GM21723 (cell line): ENCODE measurements around the gene CBLC.
"Not testable (repeated sequence)": the region's sequence is repeated elsewhere in the genome, so short reads cannot be mapped to it uniquely, and the experiment has no call there.

ENCODE experiments used
- ATAC-seq: cut with Tn5 transposase; IDR thresholded peaks from one replicate; pipeline ENCODE4 v1.9.1; 2021; ENCODE audit warnings: mild to moderate bottlenecking, moderate library complexity; ENCODE audit not compliant: unreplicated experiment

The CBLC gene

DNA sequence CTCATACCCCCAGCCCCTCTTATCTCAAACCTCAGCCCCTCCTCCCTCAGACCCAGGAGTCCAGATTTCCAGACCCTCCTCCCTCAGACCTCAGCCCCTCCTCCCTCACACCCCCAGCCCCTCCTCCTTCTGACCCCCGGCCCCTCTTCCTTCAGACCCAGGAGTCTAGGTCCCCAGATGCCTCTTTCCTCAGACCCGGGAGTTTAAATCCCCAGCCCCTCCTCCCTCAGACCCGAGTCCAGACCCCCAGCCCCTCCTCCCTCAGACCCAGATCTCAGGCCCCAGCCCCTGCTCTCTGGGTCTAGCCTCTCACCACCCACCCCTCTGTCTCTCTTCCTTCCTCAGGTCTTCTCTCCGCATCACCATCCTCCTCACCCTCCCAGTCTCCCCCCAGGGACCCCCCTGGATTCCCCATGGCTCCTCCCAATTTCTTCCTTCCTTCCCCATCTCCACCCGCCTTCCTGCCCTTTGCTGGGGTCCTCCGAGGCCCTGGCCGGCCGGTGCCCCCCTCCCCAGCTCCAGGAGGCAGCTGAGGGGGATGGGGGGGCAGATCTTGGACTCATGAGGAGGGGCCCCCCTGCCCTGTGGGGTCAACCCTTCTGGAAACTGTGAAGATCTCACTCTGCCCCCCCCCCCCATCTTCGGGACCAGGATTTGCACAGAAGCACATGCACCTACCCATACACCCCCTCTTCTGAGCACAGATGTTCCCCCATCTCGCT is 18.4 kb upstream of the CBLC start:
- ATAC-seq: no peak

DNA sequence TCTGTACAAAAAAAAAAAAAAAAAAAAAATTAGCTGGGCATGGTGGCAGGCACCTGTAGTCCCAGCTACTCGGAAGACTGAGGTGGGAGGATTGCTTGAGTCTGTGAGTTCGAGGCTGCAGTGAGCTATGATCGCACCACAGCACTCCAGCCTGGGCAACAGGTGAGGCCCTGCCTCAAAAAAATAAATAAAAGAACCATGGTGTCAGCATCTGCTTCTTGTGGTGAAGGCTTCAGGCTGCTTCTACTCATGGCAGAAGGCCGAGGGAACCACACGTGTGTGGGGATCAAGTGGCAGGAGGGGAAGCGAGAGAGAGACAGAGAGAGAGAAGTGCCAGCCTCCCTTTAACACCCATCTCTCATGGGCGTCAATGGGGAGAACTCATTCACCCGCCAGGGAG is 15.7 kb upstream of the CBLC start:
- no peak for ATAC-seq

DNA sequence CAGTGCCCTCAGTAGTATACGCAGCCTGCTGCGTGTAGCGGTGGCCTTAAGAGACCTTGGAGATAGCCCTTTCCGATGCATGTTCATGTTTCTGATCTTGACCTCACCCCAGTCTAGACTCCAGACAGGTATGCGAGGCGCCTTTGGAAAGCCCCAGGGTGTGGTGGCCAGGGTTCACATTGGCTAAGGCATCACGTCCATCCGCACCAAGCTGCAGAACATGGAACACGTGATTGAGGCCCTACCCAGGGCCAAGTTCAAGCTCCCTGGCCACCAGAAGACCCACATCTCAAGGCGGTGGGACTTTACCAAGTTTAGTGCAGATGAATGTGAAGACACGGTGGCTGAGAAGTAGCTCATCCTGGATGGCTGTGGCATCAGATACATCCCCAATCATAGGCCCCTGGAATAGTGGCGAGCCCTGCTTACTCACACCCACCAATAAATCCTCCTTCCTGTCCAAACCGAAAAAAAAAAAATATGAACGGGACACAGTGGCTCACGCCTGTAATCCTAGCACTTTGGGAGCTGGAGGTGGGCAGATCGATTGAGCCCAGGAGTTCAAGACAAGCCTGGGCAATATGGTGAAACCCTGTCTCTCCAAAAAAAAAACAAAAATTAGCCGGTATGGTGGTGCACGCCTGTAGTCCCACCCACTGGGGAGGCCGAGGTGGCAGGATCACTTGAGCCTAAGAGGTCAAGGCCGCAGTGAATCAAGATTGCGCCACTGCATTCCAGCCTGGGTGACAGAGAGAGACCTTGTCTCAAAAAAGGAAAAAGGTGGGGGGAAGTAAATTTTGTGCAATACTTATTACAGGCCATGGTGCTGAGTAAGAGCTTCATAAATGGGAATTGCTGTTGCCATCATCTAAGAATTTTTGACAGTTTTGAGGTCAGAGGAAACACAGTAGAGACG is 12.4 kb upstream of the CBLC start:
- no peak for ATAC-seq

DNA sequence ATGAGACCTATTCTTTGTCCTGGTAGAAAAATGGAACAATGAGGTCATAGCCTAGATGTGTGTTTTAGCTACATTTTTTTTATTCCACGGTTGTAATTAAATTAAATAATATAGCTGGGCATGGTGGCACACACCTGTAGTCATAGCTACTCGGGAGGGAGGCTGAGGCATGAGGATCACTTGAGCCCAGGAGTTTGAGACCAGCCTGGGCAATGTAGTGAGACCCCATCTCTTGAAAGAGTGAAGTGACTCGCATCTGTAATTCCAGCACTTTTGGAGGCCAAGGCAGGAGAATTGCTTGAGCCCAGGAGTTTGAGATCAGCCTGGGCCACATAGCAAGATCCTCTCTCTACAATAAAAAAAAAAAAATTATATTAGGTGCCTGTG is 11.7 kb upstream of the CBLC start:
- ATAC-seq: no peak

DNA sequence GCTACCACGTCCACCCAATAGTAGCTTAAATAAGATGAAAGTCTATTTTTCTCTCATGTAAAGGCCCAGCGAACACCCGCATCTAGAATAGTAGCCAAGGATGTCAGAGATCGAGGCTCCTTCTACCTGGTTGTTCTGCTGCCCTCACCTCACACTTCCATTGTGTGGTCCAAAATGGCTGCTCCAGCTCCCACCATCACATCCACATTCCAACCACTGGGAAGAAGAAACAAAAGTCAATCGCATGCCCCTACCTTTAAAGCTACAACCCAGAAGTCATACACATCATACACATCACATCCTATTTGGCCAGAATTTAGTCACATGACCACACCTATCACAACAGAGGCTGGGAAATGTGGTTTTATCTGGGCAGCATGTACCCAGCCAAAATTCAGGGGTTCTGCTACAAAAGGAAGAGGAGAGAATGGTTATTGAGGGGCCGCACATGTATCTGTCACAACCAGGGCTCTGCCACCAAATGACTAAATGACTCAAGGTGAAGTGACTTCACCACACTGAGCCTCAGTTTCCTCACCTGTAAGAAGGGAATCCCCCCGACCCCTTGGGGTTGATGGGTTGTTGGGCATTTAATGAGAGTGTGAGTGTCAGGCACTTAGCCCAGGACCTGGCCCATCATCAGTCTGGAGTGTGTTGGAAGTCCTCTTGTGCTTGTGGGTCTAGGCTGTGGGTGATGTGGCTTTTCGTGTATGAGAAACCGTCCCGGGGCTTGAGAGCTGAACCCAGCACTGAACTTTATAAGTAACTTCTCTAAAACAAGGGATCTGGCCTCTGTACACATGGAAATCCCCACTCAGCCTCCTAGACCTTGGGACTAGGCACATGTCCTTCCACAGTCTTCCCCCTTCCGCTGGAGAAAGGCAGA is 10.2 kb upstream of the CBLC start:
- no peak for ATAC-seq

DNA sequence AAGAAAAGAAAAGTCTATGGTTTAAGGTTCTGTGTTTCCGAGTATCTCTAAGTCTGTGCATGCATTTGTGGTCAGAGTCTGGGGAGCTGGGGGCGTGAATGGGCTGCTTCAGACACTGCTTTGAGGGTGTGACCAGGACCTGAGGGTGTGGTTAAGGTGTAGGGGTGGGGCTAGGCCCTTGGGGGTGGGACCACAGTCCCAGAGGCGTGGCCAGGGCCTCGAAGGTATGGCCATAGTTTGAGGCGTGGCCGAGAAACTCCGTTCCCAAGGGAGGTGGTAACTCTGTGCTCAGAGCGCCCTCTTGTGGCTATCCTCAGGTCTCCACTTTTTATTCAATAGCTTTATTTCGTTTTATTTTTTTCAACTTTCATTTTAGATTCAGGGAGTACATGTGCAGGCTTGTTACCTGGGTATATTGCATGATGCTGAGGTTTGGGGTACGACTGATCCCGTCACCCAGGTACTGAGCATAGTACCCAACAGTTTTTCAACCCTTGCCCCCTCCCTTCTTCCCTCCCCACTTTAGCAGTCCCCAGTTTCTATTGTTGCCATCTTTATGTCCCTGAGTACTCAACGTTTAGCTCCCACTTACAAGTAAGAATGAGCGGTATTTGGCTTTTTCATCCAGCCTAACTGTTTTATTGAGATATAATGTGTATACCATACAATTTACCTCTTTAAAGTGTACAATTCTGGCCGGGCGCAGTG is 7.0 kb upstream of the CBLC start:
- ATAC-seq: peak; percentile 95

DNA sequence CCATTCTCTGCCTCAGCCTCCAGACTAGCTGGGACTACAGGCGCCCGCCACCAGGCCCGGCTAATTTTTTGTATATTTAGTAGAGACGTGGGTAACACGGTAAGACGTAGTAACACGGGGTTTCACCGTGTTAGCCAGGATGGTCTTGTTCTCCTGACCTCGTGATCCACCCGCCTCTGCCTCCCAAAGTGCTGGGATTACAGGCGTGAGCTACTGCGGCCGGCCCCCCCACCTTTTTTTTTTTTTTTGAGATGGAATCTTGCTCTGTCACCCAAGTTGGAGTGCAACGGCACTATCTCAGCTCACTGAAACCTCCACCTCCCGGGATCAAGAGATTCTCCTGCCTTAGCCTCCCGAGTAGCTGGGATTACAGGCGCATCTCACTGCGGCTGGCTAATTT is 5.5 kb upstream of the CBLC start:
- not testable (repeated sequence) for ATAC-seq

DNA sequence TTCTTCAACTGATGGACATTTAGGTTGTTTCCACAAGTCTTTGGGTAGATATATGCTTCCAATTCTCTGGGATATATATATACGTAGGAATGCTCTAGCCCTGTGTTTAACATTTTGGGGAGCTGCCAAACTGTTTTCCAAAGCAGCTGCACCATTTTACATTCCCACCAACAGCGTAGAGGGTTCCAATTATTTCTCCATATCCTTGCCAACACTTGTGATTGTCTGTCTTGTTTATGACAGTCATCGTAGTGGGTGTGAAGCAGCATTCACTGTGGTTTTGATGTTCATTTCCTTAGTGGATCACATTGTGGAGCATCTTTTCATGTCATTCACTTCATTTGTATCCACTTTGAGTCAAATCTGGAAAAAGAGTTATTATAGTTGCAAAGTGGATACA is 4.7 kb upstream of the CBLC start:
- no peak for ATAC-seq

DNA sequence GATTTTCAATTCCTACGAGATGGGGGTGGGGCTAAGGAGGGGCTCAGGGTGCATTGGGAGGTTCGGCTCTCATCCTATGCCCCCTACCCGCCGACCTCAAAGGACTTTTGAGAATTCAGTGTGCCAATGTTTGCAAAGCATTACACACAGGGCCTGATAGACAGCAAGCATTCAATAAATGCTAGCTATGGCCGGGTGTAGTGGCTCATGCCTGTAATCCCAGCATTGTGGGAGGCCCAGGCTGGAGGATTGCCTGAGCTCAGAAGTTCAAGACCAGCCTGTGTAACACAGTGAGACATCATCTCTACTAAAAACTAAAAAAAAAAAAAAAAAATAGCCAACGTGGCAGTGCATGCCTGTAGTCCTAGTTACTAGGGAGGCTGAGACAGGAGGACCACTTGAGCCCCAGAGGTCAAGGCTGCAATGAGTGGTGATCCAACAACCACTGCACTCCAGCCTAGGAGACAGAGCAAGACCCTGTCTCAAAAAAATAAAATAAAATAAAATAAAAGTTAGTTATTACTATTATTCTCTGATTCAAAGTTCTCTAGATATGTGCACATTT is 1.9 kb upstream of the CBLC start:
- ATAC-seq: no peak

DNA sequence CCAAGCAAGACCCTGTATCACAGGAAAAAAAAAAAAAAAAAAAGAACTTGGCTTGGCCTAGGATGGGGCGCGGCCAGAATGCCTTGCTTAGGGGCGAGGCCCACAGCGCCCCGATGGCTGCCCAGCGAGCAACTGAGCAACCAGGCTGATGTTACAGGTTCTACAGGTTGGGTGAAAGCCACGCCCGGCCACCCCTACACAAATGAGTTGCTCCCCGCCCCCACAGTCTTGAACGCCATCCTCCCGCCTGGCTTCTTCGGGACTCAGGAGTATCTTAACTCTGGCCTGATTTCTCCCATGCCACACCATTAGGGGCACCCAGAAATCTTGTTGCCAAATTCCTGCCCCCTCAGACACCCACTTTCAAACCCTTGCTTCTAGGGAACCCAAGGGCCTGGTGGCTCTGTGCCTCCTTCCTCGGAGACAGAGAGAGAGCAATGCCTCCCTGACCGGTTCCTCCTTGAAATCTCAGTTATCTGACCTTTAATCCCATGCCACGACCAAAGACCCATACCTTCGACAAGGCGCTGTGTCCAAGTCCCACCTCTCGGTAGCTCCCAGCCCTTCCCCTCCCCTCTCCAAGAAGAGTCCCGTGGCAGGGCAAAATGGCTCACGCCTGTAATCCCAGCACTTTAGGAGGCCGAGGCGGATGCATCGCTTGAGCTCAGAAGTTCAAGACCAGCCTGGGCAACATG is 1.1 kb upstream of the CBLC start:
- ATAC-seq: no peak

DNA sequence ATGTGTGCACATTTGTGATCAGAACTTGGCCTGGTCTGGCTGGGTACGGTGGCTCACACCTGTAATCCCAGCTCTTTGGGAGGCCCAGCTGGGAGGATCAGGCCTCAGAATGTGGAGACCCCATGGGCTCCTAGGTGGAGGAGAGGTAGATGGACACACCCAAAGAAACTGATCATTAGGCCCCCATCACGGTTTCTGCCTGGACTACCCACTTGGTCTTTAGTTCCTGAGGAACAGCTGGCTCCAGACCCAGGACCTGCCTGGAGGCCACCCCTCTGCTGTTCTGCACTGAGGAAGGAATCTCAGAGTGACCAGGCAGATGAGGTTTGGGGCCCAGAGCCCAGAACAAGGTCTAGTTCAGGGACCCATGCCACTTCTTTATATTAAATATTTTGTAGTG is 1.5 kb downstream of the CBLC start:
- no peak for ATAC-seq

DNA sequence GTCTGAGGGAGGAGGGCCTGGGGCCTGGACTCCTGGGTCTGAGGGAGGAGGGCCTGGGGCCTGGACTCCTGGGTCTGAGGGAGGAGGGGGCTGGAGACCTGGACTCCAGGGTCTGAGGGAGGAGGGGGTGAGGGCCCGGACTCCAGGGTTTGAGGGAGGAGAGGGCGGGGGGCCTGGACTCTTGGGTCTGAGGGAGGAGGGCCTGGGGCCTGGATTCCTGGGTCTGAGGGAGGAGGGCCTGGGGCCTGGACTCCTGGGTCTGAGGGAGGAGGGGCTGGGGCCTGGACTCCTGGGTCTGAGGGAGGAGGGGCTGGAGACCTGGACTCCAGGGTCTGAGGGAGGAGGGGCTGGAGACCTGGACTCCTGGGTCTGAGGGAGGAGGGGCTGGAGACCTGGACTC is 4.0 kb downstream of the CBLC start:
- not testable (repeated sequence) for ATAC-seq

DNA sequence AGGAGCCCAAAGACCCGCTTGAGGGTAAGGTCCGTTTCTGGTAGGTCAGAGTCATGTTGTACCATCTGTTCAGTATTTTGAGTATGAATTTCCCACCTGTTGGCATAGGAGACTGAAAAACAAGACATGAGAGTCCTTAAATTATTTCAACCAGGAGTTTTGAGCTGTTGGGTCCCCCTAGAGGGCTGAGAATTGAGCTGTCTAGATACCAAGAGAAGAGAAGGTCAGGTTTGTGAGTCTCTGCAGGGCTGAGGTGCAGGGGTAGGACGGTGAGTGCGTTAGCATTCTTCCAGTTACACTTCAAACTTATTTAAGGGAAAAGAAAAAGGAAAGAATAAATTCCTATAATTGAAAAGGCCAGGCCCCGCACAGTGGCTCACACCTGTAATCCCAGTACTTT is 5.0 kb downstream of the CBLC start:
- no peak for ATAC-seq

DNA sequence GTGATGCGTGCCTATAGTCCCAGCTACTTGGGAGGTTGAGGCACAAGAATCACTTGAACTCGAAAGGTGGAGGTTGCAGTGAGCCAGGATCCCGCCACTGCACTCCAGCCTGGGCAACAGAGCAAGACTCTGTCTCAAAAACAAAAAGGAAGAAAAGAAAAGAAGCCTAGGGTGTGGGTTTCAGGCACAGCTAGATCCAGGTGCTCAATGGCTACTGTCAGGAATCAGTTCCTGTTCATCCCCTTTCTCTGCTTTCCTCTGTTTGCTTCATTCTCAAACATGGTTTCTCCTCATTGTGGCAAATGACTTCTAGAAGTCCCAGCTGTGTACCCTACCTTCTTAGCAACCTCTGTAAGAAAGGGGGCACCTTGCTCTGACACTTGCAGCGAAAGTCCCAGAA is 5.9 kb downstream of the CBLC start:
- no peak for ATAC-seq

DNA sequence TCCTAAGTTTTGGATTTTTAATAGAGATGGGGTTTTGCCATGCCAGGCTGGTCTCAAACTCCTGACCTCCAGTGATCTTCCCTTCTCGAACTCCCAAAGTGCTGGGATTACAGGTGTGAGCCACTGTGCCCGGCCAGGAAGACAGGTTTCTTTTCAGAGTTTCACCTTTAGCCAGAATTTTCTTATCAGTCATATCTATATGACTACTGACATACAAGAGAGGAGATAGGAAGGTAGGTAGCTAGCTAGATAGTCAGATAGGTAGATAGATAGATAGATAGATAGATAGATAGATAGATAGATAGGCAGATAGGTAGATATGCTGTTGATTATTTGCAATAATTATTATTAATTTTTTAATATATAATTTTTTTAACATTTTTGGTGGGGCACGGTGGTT is 7.6 kb downstream of the CBLC start:
- no peak for ATAC-seq

DNA sequence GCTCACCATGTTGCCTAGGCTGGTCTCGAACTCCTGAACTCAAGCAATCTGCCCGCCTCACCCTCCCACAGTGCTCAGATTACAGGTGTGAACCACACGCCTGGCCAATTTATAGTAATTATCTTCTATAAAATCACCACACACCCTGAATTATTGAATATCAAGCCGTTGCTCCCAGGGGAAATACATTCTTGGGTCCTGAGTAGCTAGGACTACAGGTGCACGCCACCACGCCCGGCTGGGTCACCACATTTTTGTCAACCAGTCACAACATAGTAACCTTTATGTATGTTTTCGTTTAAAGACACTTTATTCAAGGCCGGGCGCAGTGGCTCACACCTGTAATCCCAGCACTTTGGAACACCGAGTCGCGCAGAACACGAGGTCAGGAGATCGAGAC is 8.3 kb downstream of the CBLC start:
- ATAC-seq: no peak

DNA sequence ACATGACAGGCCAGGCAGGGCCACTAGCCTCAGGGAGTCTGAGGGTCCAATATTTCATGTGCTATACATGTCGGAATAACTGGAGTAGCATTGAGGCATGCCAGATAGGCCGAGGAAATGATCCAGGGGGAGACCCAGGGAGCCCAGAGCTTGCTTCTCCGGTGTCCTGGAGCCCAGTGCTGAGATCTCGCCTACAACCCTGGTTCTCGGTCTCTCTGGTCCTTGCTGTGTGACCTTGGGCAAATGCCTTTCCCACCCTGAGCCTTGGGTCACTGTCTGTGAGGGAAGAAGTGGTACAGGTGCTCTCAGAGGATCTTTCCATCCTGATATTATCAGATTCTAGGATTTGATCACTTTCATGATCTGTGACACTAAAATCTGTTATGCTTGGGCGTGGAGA is 11.3 kb downstream of the CBLC start:
- no peak for ATAC-seq

DNA sequence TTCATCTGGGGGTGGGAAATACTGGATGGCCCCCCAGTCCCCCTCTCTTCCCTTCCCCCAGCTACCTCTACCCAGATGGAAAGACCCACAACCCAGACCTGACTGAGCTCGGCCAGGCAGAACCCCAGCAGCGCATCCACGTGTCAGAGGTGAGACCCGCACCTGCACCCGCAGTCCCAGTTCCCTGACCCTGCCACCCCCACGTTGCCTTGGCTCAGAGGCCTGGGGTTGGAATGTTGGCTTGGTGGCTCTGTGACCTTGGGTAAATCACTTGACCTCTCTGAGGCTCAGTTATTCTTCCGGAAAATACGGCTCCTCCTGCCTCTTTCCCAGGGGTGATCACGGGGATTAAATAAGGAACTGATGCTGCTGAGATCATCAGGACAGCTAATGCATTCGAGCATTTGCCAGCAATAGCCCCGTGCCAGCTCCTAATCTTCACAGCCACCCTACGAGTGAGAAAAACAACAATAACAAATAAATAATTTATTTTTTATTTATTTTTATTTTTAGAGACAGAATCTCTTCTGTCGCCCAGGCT is 12.3 kb downstream of the CBLC start:
- no peak for ATAC-seq

DNA sequence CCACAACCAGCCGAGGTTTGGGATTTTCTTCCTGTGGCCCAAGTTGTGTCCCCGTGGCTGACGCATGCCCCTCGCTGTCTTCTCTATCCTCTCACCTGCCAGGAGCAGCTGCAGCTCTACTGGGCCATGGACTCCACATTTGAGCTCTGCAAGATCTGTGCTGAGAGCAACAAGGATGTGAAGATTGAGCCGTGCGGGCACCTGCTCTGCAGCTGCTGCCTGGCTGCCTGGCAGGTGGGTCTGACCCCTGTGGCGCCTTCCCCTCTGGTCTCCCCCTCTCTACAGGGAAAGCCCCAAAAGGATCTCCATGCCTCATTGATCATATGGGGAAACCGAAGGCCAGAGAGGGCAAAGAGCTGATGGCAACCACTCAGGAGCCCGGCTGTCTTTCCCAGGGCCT is 14.6 kb downstream of the CBLC start:
- ATAC-seq: no peak

DNA sequence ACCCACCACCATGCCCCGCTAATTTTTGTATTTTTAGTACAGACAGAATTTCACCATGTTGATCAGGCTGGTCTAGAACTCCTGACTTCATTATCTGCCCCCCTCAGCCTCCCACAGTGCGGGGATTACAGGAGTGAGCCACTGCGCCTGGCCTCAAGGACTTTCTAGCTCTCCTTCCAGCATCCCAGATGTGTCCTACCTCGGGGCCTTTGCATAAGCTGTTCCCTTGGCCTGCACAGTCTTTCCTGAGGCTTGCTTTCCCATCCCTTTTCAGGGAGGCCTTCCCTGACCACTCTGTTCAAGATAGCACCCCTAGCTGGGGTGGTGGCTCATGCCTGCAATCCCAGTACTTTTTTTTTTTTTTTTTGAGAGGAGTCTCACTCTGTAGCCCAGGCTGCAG is 16.9 kb downstream of the CBLC start:
- no peak for ATAC-seq
